HepG2 (cell line): ENCODE data around the gene ABHD17A. TPM values are rescaled to one million over a fixed set of nuclear protein-coding genes. Genes with fewer than 3 reads are reported as not detected.
A peak's percentile ranks its signal among the peaks of the same experiment; 100 is the strongest.

Experiments
- ATAC-seq: fragments of 200-7000 bp; cut with Tn5 transposase; 3 replicates; pipeline ENCODE4 v1.9.1; 2020; ENCODE audit warnings: mild to moderate bottlenecking, moderate library complexity
- BruUV-seq: library from RNA; stranded (reverse); fragments of 400-500 nt; replicated peaks from 2 replicates; lab custom pipeline; 2021; lab: Mats Ljungman, UMichigan
- CTCF ChIA-PET: fragments of 300-600 bp; formaldehyde crosslinking; extraction: SDS; loops from one replicate; lab custom pipeline; 2021; ENCODE audit warnings: low total read pairs, inconsistent platforms, low intra/inter-chr PET ratio; lab: Yijun Ruan, JAX
- POLR2A ChIA-PET: fragments of 350-600 bp; sonication (Branson Sonifier 250); formaldehyde crosslinking; loops from one replicate; lab custom pipeline; 2020; ENCODE audit warnings: antibody characterized with exemption, inconsistent platforms; lab: Yijun Ruan, JAX
- DNase-seq: peaks from one replicate; pipeline ENCODE4 v3.0.0-alpha.2; 2015; ENCODE audit warnings: low spot score
- FAIRE-seq: peaks from 3 replicates; lab custom pipeline; 2011; peaks lifted over from hg19 to GRCh38; lab: Jason Lieb, UNC
- H2AFZ ChIP-seq: one replicate; pipeline ENCODE4 v1.6.1; 2011; ENCODE audit warnings: low read length, inconsistent platforms
- H3K27ac ChIP-seq: fragments of 300-600 bp; 3 replicates; pipeline ENCODE4 v1.8.0; 2011; ENCODE audit warnings: mixed run types, mild to moderate bottlenecking, mixed read lengths, low read length, inconsistent platforms; ENCODE audit not compliant: insufficient read depth; ENCODE audit errors: extremely low read length
- H3K27me3 ChIP-seq, 2 experiments: fragments of 200-600 bp in 1 of 2; 2 replicates in 1 of 2; 3 replicates in 1 of 2; pipeline versions ENCODE4 v1.6.0 to v1.8.0; 2011; ENCODE audit warnings: low read length in 2 of 2, mild to moderate bottlenecking in 2 of 2, moderate library complexity in 2 of 2, inconsistent platforms in 1 of 2; ENCODE audit not compliant: insufficient read depth in 2 of 2, control insufficient read depth in 1 of 2
- H3K36me3 ChIP-seq, 2 experiments: fragments of 200-600 bp in 1 of 2; replicated peaks in 1 of 2; 2 replicates in 1 of 2; 3 replicates in 1 of 2; pipeline versions ENCODE4 v1.5.1 to v1.8.0; 2011; ENCODE audit warnings: low read length in 2 of 2, inconsistent platforms in 1 of 2; ENCODE audit not compliant: insufficient read depth in 2 of 2, control insufficient read depth in 1 of 2
- H3K4me1 ChIP-seq: 2 replicates; pipeline ENCODE4 v1.5.1; 2012; ENCODE audit warnings: low read length, inconsistent platforms; ENCODE audit not compliant: insufficient read depth
- H3K4me2 ChIP-seq: 2 replicates; pipeline ENCODE4 v1.6.0; 2011; ENCODE audit warnings: low read depth, low read length, inconsistent platforms
- H3K4me3 ChIP-seq, 3 experiments: fragments of 200-600 bp in 1 of 3; sonication (generic), shearing (Covaris generic) in 1 of 3; replicated peaks in 1 of 3; 2 replicates each; pipeline ENCODE4 v1.5.1; 2011 to 2016; ENCODE audit warnings: low read length in 3 of 3, inconsistent platforms in 2 of 3, low read depth in 2 of 3, mild to moderate bottlenecking in 2 of 3, control low read depth in 1 of 3, mixed read lengths in 1 of 3; ENCODE audit not compliant: insufficient read depth in 1 of 3
- H3K79me2 ChIP-seq: one replicate; pipeline ENCODE4 v1.6.1; 2011; ENCODE audit warnings: low read length, inconsistent platforms; ENCODE audit not compliant: insufficient read depth
- H3K9ac ChIP-seq: 2 replicates; pipeline ENCODE4 v1.6.0; 2011; ENCODE audit warnings: mild to moderate bottlenecking, low read depth, low read length, inconsistent platforms; ENCODE audit not compliant: insufficient read depth
- H3K9me3 ChIP-seq: 2 replicates; pipeline ENCODE4 v1.5.1; 2012; ENCODE audit warnings: mild to moderate bottlenecking, low read length
- H4K20me1 ChIP-seq: 2 replicates; pipeline ENCODE4 v1.6.0; 2011; ENCODE audit warnings: inconsistent platforms, mild to moderate bottlenecking, low read length, moderate library complexity; ENCODE audit not compliant: insufficient read depth
- GLI4 ChIP-seq: sonication (generic); formaldehyde crosslinking; IDR thresholded peaks from 2 replicates; pipeline ENCODE4 v1.5.1; 2020; ENCODE audit warnings: missing genetic modification reagents, mild to moderate bottlenecking, moderate library complexity, borderline replicate concordance
- HDAC1 ChIP-seq: sonication (generic); formaldehyde crosslinking; IDR thresholded peaks from 2 replicates; pipeline ENCODE4 v1.5.1; 2020; ENCODE audit warnings: mild to moderate bottlenecking, missing genetic modification reagents
- HOXA5 ChIP-seq: sonication (generic); formaldehyde crosslinking; IDR thresholded peaks from 2 replicates; pipeline ENCODE4 v1.4.0; 2020; ENCODE audit warnings: missing genetic modification reagents
- HOXD1 ChIP-seq: sonication (generic); formaldehyde crosslinking; IDR thresholded peaks from 2 replicates; pipeline ENCODE4 v1.5.0; 2020; ENCODE audit warnings: missing genetic modification reagents
- MED8 ChIP-seq: sonication (generic); formaldehyde crosslinking; IDR thresholded peaks from 2 replicates; pipeline ENCODE4 v1.8.1; 2023; ENCODE audit warnings: mild to moderate bottlenecking, missing genetic modification reagents; ENCODE audit not compliant: insufficient replicate concordance
- PHB2 ChIP-seq: fragments of 450-650 bp; IDR thresholded peaks from 2 replicates; pipeline ENCODE4 v1.6.1; 2018; ENCODE audit not compliant: partially characterized antibody
- SKI ChIP-seq: fragments of 450-650 bp; IDR thresholded peaks from one replicate; pipeline ENCODE4 v1.6.1; 2018; ENCODE audit warnings: mild to moderate bottlenecking; ENCODE audit not compliant: partially characterized antibody
- SOX5 ChIP-seq: IDR thresholded peaks from 2 replicates; pipeline ENCODE4 v1.6.1; 2016; ENCODE audit warnings: borderline replicate concordance
- ZMYM2 ChIP-seq: sonication (generic); formaldehyde crosslinking; IDR thresholded peaks from 2 replicates; pipeline ENCODE4 v1.8.0; 2022; ENCODE audit warnings: mild to moderate bottlenecking, missing genetic modification reagents
- ZNF224 ChIP-seq: sonication (generic); formaldehyde crosslinking; IDR thresholded peaks from 2 replicates; pipeline ENCODE4 v1.5.0; 2020; ENCODE audit warnings: mild to moderate bottlenecking, missing genetic modification reagents
- ZNF264 ChIP-seq: sonication (generic); formaldehyde crosslinking; IDR thresholded peaks from 2 replicates; pipeline ENCODE4 v1.4.0; 2020; ENCODE audit warnings: missing genetic modification reagents
- ZNF350 ChIP-seq: sonication (generic); formaldehyde crosslinking; IDR thresholded peaks from 2 replicates; pipeline ENCODE4 v1.4.0; 2020; ENCODE audit warnings: mild to moderate bottlenecking, low read depth, missing genetic modification reagents, borderline replicate concordance
- ZNF558 ChIP-seq: sonication (generic); formaldehyde crosslinking; IDR thresholded peaks from 2 replicates; pipeline ENCODE4 v1.9.0; 2022; ENCODE audit warnings: mild to moderate bottlenecking, missing genetic modification reagents, borderline replicate concordance
- ZNF598 ChIP-seq: sonication (generic); formaldehyde crosslinking; IDR thresholded peaks from 2 replicates; pipeline ENCODE4 v1.5.1; 2020; ENCODE audit warnings: mild to moderate bottlenecking, missing genetic modification reagents, borderline replicate concordance
- ZNF605 ChIP-seq: sonication (generic); formaldehyde crosslinking; IDR thresholded peaks from 2 replicates; pipeline ENCODE4 v1.8.0; 2022; ENCODE audit warnings: mild to moderate bottlenecking, missing genetic modification reagents
- ZNF747 ChIP-seq: sonication (generic); formaldehyde crosslinking; IDR thresholded peaks from 2 replicates; pipeline ENCODE4 v1.8.1; 2023; ENCODE audit warnings: missing genetic modification reagents, mild to moderate bottlenecking, borderline replicate concordance
- ZNF772 ChIP-seq: sonication (generic); formaldehyde crosslinking; IDR thresholded peaks from 2 replicates; pipeline ENCODE4 v1.5.0; 2020; ENCODE audit warnings: mild to moderate bottlenecking, missing genetic modification reagents
- WGBS: methylation state at CpG from one replicate; pipeline ENCODE4 v1.1.6; 2017; ENCODE audit warnings: low lambda C conversion rate; 5-methylcytosine and 5-hydroxymethylcytosine counted together
- in situ Hi-C: cut with HindIII; loops from 2 replicates; pipeline ENCODE4 v1.10.0; 2017; ENCODE audit warnings: low pct_unique_long_range_greater_than_20kb; ENCODE audit not compliant: extremely low pct_ligation_motif_present
- intact Hi-C: fragments of 100-400 bp; cut with micrococcal nuclease; formaldehyde crosslinking; loops from one replicate; pipeline ENCODE4 v1.10.0; 2022; ENCODE audit not compliant: unreplicated experiment
- polyA plus RNA-seq, 8 experiments: library from polyadenylated mRNA; depleted of rRNA in 3 of 8; stranded (reverse) in 7 of 8; unstranded in 1 of 8; fragments of >200 nt; fragmentation: Illumina TruSeq in 4 of 8; extraction: Trizol in 4 of 8; gene quantifications; 2 replicates each; pipeline versions ENCODE4 v1.2.1 to v1.2.3, GENCODE V29; 2011 to 2016; ENCODE audit warnings: low read depth in 4 of 8, missing spikeins in 1 of 8, mixed read lengths in 1 of 8; ENCODE audit not compliant: insufficient read depth in 1 of 8
- total RNA-seq, 5 experiments: library from RNA; depleted of rRNA; stranded (reverse); fragments of >200 nt; fragmentation: Illumina TruSeq; extraction: Trizol; gene quantifications; 2 replicates each; pipeline ENCODE4 v1.2.3, GENCODE V29; 2016; ENCODE audit warnings: low read depth in 1 of 5
- TF ChIP-seq, protein P1 (sequence below): sonication (generic); formaldehyde crosslinking; IDR thresholded peaks from 2 replicates; pipeline ENCODE4 v1.4.0; 2020; ENCODE audit warnings: missing genetic modification reagents
- TF ChIP-seq, protein P2 (sequence below): IDR thresholded peaks from 2 replicates; pipeline ENCODE4 v1.6.1; 2018; ENCODE audit warnings: missing genetic modification reagents, mild to moderate bottlenecking, missing compliant biosample characterization

ABHD17A gene
- total and polyA plus RNA-seq, 2 of the 13 experiments (the other 11 are each of a cell fraction or from before 2014, with no cell fraction given), result 27.7 to 40.8 TPM

DNA sequence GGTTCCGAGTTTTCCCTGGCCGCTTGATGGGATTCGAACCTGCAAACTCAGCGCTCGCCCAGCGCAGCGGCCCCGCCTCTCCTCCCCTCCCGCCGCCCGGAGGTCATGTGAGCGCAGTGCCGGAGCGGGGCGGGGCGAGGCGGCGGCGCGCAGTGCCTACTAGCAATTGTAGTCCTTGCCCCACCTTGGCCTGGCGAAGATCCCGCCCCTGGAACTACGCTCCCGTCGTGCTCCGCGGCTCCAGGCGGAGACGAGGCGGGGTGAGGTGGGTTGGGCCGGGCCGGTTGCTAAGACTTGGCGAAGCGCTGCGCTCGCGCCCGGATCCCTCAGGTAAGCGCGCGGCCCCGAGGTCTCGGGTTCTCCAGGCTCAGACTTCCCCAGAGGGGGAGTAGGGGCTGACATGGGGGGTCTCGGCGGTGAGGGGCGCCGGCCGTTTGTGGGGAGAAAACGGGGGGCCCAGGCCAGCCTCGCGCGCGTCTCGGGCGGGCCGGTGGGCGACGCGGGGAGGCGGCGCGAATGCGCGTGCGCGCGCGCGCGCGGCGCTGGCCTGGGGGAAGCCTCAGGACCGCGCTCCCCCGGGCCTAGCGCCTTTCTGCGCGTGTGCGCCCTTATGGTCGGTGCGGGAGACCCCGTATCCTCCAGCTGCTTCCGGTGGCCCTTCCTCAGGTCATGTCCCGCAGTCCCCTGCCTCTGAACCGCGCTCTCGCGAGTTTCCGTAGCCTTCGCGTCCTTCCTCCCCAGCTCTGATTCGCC, 20.0 kb upstream of the ABHD17A start, which contains the start of the genes ADAT3 and SCAMP4 (continued):
- TF ChIP-seq, protein P1, sequence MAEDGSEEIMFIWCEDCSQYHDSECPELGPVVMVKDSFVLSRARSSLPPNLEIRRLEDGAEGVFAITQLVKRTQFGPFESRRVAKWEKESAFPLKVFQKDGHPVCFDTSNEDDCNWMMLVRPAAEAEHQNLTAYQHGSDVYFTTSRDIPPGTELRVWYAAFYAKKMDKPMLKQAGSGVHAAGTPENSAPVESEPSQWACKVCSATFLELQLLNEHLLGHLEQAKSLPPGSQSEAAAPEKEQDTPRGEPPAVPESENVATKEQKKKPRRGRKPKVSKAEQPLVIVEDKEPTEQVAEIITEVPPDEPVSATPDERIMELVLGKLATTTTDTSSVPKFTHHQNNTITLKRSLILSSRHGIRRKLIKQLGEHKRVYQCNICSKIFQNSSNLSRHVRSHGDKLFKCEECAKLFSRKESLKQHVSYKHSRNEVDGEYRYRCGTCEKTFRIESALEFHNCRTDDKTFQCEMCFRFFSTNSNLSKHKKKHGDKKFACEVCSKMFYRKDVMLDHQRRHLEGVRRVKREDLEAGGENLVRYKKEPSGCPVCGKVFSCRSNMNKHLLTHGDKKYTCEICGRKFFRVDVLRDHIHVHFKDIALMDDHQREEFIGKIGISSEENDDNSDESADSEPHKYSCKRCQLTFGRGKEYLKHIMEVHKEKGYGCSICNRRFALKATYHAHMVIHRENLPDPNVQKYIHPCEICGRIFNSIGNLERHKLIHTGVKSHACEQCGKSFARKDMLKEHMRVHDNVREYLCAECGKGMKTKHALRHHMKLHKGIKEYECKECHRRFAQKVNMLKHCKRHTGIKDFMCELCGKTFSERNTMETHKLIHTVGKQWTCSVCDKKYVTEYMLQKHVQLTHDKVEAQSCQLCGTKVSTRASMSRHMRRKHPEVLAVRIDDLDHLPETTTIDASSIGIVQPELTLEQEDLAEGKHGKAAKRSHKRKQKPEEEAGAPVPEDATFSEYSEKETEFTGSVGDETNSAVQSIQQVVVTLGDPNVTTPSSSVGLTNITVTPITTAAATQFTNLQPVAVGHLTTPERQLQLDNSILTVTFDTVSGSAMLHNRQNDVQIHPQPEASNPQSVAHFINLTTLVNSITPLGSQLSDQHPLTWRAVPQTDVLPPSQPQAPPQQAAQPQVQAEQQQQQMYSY, result no peak
- TF ChIP-seq PHB2, result no peak

DNA sequence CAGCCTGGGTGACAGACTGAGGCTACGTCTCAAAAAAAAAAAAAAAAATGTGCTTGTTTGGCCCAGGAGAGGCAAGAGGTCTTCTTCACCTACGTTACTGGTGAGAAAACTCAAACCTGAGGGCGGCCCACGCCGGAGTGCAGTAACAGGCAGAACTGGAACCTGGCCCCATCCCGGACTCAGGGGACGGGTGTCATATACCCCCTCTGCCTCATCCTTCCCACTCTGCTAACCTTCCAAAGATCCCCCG, 19.5 kb upstream of the ABHD17A start:
- H3K4me3 ChIP-seq, result peak overlapping the region in 2 of 3 experiments; percentile 33 to 74; a peak in 3 of 6 replicates
- no peak for DNase-seq
- no peaks in the 10 kb centered on the region for H3K9me3 ChIP-seq
- peaks cover 78% of the 10 kb centered on the region for H3K4me1 ChIP-seq
- peaks cover 6% of the 10 kb centered on the region; the same call in 1 of the 2 replicates for H4K20me1 ChIP-seq
- peak overlapping the region; percentile 50 for H3K9ac ChIP-seq
- no peaks in the 10 kb centered on the region; a peak in 1 of 5 replicates for H3K36me3 ChIP-seq
- peak overlapping the region; percentile 36 for H3K27ac ChIP-seq
- H2AFZ ChIP-seq, result peak overlapping the region; percentile 49
- H3K27me3 ChIP-seq, result no peaks in the 10 kb centered on the region
- BruUV-seq, result no TSS peak
- peak overlapping the region; percentile 75 for H3K4me2 ChIP-seq
- POLR2A ChIA-PET, result no interaction called here
- 54% methylated on average over 8 of the region's 8 CpGs for WGBS
- peaks cover 34% of the 10 kb centered on the region for H3K79me2 ChIP-seq
- in situ Hi-C loops (no loop called here), intact Hi-C loops (no loop called here)
- CTCF ChIA-PET, result no interaction called here
- ATAC-seq, result no peak
- no peak for FAIRE-seq
- TF ChIP-seq HOXA5 (CRISPR knock-in tag) (0 out of 2 replicates have a peak, but pooled peaks have one; percentile 18), ZNF747 (CRISPR knock-in tag) (peak; percentile 80; the same call in 1 of the 2 replicates), ZNF598 (CRISPR knock-in tag) (0 out of 2 replicates have a peak, but pooled peaks have one; percentile 33), ZNF558 (CRISPR knock-in tag) (no peak), ZNF605 (CRISPR knock-in tag) (0 out of 2 replicates have a peak, but pooled peaks have one; percentile 41), ZNF224 (CRISPR knock-in tag) (0 out of 2 replicates have a peak, but pooled peaks have one; percentile 16), SKI (no peak), ZMYM2 (CRISPR knock-in tag) (peak; percentile 89), HOXD1 (CRISPR knock-in tag) (0 out of 2 replicates have a peak, but pooled peaks have one; percentile 5), GLI4 (no peak), HDAC1 (CRISPR knock-in tag) (0 out of 2 replicates have a peak, but pooled peaks have one; percentile 18), MED8 (peak; percentile 7), ZNF772 (CRISPR knock-in tag) (0 out of 2 replicates have a peak, but pooled peaks have one; percentile 69), SOX5 (CRISPR knock-in tag) (no peak), ZNF264 (CRISPR knock-in tag) (no peak), ZNF350 (CRISPR knock-in tag) (0 out of 2 replicates have a peak, but pooled peaks have one; percentile 35)
- TF ChIP-seq, protein P2, sequence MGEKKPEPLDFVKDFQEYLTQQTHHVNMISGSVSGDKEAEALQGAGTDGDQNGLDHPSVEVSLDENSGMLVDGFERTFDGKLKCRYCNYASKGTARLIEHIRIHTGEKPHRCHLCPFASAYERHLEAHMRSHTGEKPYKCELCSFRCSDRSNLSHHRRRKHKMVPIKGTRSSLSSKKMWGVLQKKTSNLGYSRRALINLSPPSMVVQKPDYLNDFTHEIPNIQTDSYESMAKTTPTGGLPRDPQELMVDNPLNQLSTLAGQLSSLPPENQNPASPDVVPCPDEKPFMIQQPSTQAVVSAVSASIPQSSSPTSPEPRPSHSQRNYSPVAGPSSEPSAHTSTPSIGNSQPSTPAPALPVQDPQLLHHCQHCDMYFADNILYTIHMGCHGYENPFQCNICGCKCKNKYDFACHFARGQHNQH (CRISPR knock-in tag), result peak; percentile 31; the same call in 1 of the 2 replicates
